Ascending aorta (tissue), 2 donors: Measurements from ENCODE around the gene UBE2D2. TPM values are rescaled to one million over a fixed set of nuclear protein-coding genes. Genes with fewer than 3 reads are reported as not detected.
A peak's percentile ranks its signal among the peaks of the same experiment; 100 is the strongest.

Experiments
- DNase-seq, 2 donors: peaks; one replicate each; pipeline ENCODE4 v3.0.0-alpha.2; 2019; ENCODE audit warnings: low spot score in 2 of 2
- H3K27ac ChIP-seq, 2 donors: fragments of 200-600 bp; sonication (generic); one replicate each; pipeline ENCODE4 v1.5.1; 2016 to 2017; ENCODE audit warnings: mild to moderate bottlenecking in 1 of 2
- H3K27me3 ChIP-seq: fragments of 200-600 bp; sonication (generic); one replicate; pipeline ENCODE4 v1.5.1; 2017
- H3K36me3 ChIP-seq, 2 donors: fragments of 200-600 bp; sonication (generic); one replicate each; pipeline ENCODE4 v1.5.1; 2016
- H3K4me1 ChIP-seq, 2 donors: fragments of 200-600 bp; sonication (generic); one replicate each; pipeline ENCODE4 v1.5.1; 2016 to 2017; ENCODE audit warnings: mild to moderate bottlenecking in 1 of 2
- H3K4me3 ChIP-seq, 2 donors: fragments of 200-600 bp; sonication (generic); one replicate each; pipeline ENCODE4 v1.5.1; 2016 to 2017; ENCODE audit warnings: mild to moderate bottlenecking in 1 of 2
- H3K9me3 ChIP-seq, 2 donors: fragments of 200-600 bp; sonication (generic); one replicate each; pipeline ENCODE4 v1.5.1; 2016
- intact Hi-C: fragments of 100-400 bp; cut with DNase I; formaldehyde crosslinking; loops from one replicate; pipeline ENCODE4 v1.15.1; 2023
- total RNA-seq: library from RNA; depleted of rRNA; stranded (reverse); fragments of >200 nt; gene quantifications from one replicate; pipeline ENCODE4 v1.1.0, GENCODE V29; 2016
- TF ChIP-seq, protein P1 (sequence below), 3 experiments: fragments of 200-600 bp in 2 of 3; fragments of 450-650 bp in 1 of 3; sonication (generic) in 2 of 3; IDR thresholded peaks; one replicate each; pipeline ENCODE4 v1.5.1; 2016 to 2019; ENCODE audit warnings: antibody characterized with exemption in 3 of 3, mild to moderate bottlenecking in 1 of 3, moderate library complexity in 1 of 3

UBE2D2 gene
- total RNA-seq, 1 donor from 2014 or later: 65.9 TPM

- no peak for DNase-seq
- Histone ChIP-seq H3K27me3 (no peaks in the 10 kb centered on the region), H3K27ac (peak overlapping the region; percentile 96), H3K4me1 (peaks cover 45 to 85% of the 10 kb centered on the region in 2 donors), H3K36me3 (no peaks in the 10 kb centered on the region), H3K9me3 (no peaks in the 10 kb centered on the region), H3K4me3 (peak overlapping the region in 1 of 2 donors; percentile 47)
- TF ChIP-seq, protein P1, sequence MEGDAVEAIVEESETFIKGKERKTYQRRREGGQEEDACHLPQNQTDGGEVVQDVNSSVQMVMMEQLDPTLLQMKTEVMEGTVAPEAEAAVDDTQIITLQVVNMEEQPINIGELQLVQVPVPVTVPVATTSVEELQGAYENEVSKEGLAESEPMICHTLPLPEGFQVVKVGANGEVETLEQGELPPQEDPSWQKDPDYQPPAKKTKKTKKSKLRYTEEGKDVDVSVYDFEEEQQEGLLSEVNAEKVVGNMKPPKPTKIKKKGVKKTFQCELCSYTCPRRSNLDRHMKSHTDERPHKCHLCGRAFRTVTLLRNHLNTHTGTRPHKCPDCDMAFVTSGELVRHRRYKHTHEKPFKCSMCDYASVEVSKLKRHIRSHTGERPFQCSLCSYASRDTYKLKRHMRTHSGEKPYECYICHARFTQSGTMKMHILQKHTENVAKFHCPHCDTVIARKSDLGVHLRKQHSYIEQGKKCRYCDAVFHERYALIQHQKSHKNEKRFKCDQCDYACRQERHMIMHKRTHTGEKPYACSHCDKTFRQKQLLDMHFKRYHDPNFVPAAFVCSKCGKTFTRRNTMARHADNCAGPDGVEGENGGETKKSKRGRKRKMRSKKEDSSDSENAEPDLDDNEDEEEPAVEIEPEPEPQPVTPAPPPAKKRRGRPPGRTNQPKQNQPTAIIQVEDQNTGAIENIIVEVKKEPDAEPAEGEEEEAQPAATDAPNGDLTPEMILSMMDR (IDR thresholded peaks at IDR 0.05): no peak
- intact Hi-C loops: no loop called here
These were observed 110.1 kb downstream of the UBE2D2 start for GRCh38 chr5:139671096-139671841.

- no peak overlapping the region for H3K4me3 ChIP-seq
- TF ChIP-seq, protein P1 (IDR thresholded peaks at IDR 0.05): no peak
- intact Hi-C loops: no loop called here
- H3K4me1 ChIP-seq: peaks cover 41 to 78% of the 10 kb centered on the region in 2 donors
- no peak for DNase-seq
- H3K9me3 ChIP-seq: no peaks in the 10 kb centered on the region
- H3K27me3 ChIP-seq: no peaks in the 10 kb centered on the region
- H3K36me3 ChIP-seq: peaks cover under 1 to 4% of the 10 kb centered on the region in 2 donors
- peak overlapping the region in 1 of 2 donors; percentile 70 for H3K27ac ChIP-seq
These were observed 114.1 kb downstream of the UBE2D2 start for GRCh38 chr5:139675213-139675612.

DNA sequence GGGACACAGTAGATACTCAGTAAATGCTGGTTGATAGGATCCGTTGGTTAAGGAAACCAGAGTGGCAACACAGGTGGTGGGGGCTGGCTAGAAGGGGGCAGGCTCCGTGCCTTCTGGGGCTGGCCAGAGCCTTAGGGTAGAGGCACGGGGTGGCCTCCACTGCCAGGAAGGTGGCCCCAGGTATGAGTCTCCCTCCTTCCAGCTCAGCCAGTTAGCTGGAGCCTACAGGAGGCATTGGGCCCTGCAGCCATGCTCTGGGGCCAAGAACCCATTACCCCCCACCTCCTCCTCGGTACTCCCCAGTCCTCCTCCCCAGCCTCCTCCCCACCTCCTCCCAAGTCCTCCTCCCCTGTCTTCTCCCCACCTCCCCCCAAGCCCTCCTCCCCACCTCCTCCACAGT is 114.7 kb downstream of the UBE2D2 start:
- H3K36me3 ChIP-seq: peaks cover 7 to 8% of the 10 kb centered on the region in 2 donors
- H3K27ac ChIP-seq: peak overlapping the region in 1 of 2 donors; percentile 70
- TF ChIP-seq, protein P1 (IDR thresholded peaks at IDR 0.05): no peak
- H3K27me3 ChIP-seq: no peaks in the 10 kb centered on the region
- H3K4me3 ChIP-seq: no peak overlapping the region
- DNase-seq: no peak
- H3K9me3 ChIP-seq: no peaks in the 10 kb centered on the region
- peaks cover 37 to 72% of the 10 kb centered on the region in 2 donors for H3K4me1 ChIP-seq
- intact Hi-C loops: no loop called here

DNA sequence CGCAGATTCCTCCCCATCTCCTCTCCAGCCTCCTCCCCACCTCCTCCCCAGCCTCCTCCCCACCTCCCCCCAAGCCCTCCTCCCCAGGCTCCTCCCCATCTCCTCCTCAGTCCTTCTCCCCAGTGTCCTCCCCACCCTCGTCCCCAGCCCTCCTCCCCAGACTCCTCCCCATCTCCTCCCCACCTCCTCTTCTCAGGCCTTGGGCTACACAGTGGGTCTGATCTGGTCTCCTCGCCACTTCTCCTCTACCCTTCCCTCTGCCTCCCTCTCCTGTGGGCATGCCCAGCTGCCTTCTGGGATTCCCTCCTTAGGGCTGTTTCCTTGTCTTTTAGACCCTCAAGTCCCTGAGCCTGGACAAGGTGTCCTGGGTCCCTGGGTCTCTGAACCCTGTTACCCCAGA is 115.3 kb downstream of the UBE2D2 start:
- Histone ChIP-seq H3K4me3 (peak overlapping the region in 1 of 2 donors; percentile 58), H3K27ac (peak overlapping the region; percentile 63 to 70), H3K27me3 (no peaks in the 10 kb centered on the region), H3K36me3 (peaks cover 13 to 14% of the 10 kb centered on the region in 2 donors), H3K4me1 (peaks cover 33 to 66% of the 10 kb centered on the region in 2 donors), H3K9me3 (no peaks in the 10 kb centered on the region)
- TF ChIP-seq, protein P1 (IDR thresholded peaks at IDR 0.05): no peak
- intact Hi-C loops: no loop called here
- DNase-seq: no peak

DNA sequence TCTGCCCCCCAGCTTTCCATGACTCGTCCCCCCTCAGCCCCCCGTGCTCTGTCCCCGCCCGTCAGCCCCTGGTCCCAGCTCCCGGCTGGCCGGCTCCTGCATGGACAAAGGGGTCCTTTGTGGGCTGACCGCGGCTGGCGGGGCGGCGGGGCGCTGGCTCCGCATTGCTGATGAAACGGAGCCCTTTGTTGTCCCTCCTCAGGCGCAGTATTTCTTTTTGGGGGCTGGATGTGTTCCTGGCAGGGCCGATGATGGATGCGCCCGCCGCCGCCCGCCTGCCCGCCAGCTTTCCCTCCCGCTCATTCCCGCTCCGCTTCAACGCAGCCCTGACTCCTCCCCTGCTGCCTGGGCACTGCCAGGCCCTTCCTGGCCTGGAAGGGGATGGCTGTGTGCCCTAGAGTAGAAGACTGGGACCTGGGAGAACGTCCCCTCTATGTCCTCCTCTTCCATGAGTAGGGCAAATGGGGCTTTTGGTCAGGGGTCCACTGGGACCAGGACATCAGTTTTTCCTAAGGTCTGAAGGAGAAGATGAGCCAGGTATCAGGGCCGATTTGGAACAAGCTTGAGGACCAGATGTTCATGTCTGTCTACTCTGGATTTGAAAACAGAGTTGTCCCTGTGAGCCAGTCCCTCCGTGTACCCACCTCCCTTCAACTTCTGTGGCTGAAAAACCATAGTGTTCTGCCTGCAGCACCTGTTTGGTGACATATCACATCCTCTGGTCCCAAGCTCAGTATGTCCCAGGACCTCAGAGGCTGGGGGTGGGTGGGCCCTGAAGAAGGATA is 116.0 kb downstream of the UBE2D2 start:
- Histone ChIP-seq H3K27ac (peak overlapping the region; percentile 63 to 70), H3K9me3 (no peaks in the 10 kb centered on the region), H3K27me3 (no peaks in the 10 kb centered on the region), H3K4me1 (peaks cover 26 to 59% of the 10 kb centered on the region in 2 donors), H3K4me3 (peak overlapping the region; percentile 13 to 58), H3K36me3 (peaks cover 17 to 22% of the 10 kb centered on the region in 2 donors)
- intact Hi-C loops: no loop called here
- DNase-seq: no peak
- TF ChIP-seq, protein P1 (IDR thresholded peaks at IDR 0.05): no peak

Other genes with a start within 250 kb of the UBE2D2 start
- 27.6 TPM for gene PAIP2, start 219.5 kb upstream of the UBE2D2 start, total RNA-seq
- gene SLC23A1, start 178.0 kb upstream of the UBE2D2 start, total RNA-seq: not detected
- gene MZB1, start 171.4 kb upstream of the UBE2D2 start, total RNA-seq: 8.0 TPM
- gene PROB1, start 166.2 kb upstream of the UBE2D2 start, total RNA-seq: 4.3 TPM
- not detected for gene SPATA24, start 157.2 kb upstream of the UBE2D2 start, total RNA-seq
- gene DNAJC18, start 121.8 kb upstream of the UBE2D2 start, total RNA-seq: 8.4 TPM
- gene ECSCR, start 98.6 kb upstream of the UBE2D2 start, total RNA-seq: 51.6 TPM
- not detected for gene SMIM33, start 90.3 kb upstream of the UBE2D2 start, total RNA-seq
- 179 TPM for gene STING1, start 78.6 kb upstream of the UBE2D2 start, total RNA-seq
- gene CXXC5, start 87.0 kb downstream of the UBE2D2 start, total RNA-seq: 41.9 TPM
- gene PSD2, start 234.5 kb downstream of the UBE2D2 start, total RNA-seq: not detected